Right cardiac atrium (tissue), 5 donors: Measurements from ENCODE around the gene MALL. TPM values are rescaled to one million over a fixed set of nuclear protein-coding genes. Genes with fewer than 3 reads are reported as not detected.
"Not testable (repeated sequence)": the region's sequence is repeated elsewhere in the genome, so short reads cannot be mapped to it uniquely, and the experiment has no call there.

Source experiments
- ATAC-seq, 2 donors: fragments of 200-7000 bp; cut with Tn5 transposase; one replicate each; pipeline versions ENCODE4 v1.8.0 to v1.9.1; 2020; ENCODE audit warnings: moderate library complexity in 2 of 2, mild to moderate bottlenecking in 1 of 2
- DNase-seq, 3 donors: peaks; one replicate each; pipeline ENCODE4 v3.0.0-alpha.2; 2020
- H3K27ac ChIP-seq: one replicate; pipeline ENCODE4 v1.5.1; 2013; ENCODE audit warnings: mild to moderate bottlenecking, low read length, control low read depth, moderate library complexity
- H3K27me3 ChIP-seq: one replicate; pipeline ENCODE4 v1.6.1; 2013; ENCODE audit not compliant: control insufficient read depth, insufficient read depth
- H3K4me1 ChIP-seq: one replicate; pipeline ENCODE4 v1.6.1; 2013; ENCODE audit warnings: low read length; ENCODE audit not compliant: control insufficient read depth, insufficient read depth
- H3K4me3 ChIP-seq: one replicate; pipeline ENCODE4 v1.5.1; 2013; ENCODE audit warnings: low read length, control low read depth
- H3K9me3 ChIP-seq: one replicate; pipeline ENCODE4 v1.6.1; 2013; ENCODE audit warnings: low read length; ENCODE audit not compliant: control insufficient read depth
- WGBS: extraction: QIAGEN DNeasy Blood & Tissue Kit; methylation state at CpG from one replicate; pipeline ENCODE4 v1.1.7; 2013; 5-methylcytosine and 5-hydroxymethylcytosine counted together
- intact Hi-C, 4 donors: fragments of 100-400 bp; cut with DNase I; formaldehyde crosslinking; loops; one replicate each; pipeline versions ENCODE4 v1.11.0 to v1.14.0; 2022 to 2023
- polyA plus RNA-seq: library from polyadenylated mRNA; stranded (reverse); fragments of 200-250 nt; gene quantifications from one replicate; pipeline ENCODE4 v1.2.3, GENCODE V29; 2013
- total RNA-seq, 4 donors: library from RNA; stranded (reverse); fragmentation: NEBNext Ultra II Directional; extraction: Animal tissue kit (Norgen Biotek cat#: 25700); gene quantifications; one replicate each; pipeline ENCODE4 v1.2.1, GENCODE V29; 2021
- donor health status: healthy with polysubstance abuse.
- donor health status: DM: no; HTN: yes; CAD: no.
- donor health status: DM: no; HTN: no; CAD: no.
- donor health status: DM: no; HTN: yes; CAD: no; lungs with severe emphysema.
- donor health status: DM: yes; HTN: yes; CAD: no.

MALL gene
- total and polyA plus RNA-seq, 5 donors, result 7.4 to 26.1 (median 8.1) TPM

- WGBS, result 88% methylated on average over 10 of the region's 10 CpGs
- no peaks in the 10 kb centered on the region for H3K9me3 ChIP-seq
- intact Hi-C loops, result loop anchor here in 1 of 4 donors (10.0 kb wide), 1 partner anchor 51 kb away; no protein-coding TSS in a partner anchor
- H3K4me3 ChIP-seq, result no peak overlapping the region
- no peaks in the 10 kb centered on the region for H3K27me3 ChIP-seq
- ATAC-seq, result no peak
- H3K4me1 ChIP-seq, result peaks cover 14% of the 10 kb centered on the region
- DNase-seq, result no peak
- peak overlapping the region; percentile 14 for H3K27ac ChIP-seq
These were observed 11.4 kb downstream of the MALL start for GRCh38 chr2:110104025-110104771.

- 79% methylated on average over 20 of the region's 20 CpGs for WGBS
- Histone ChIP-seq H3K4me3 (no peak overlapping the region), H3K9me3 (no peaks in the 10 kb centered on the region), H3K27ac (no peak overlapping the region), H3K27me3 (no peaks in the 10 kb centered on the region), H3K4me1 (peaks cover 17% of the 10 kb centered on the region)
- DNase-seq (no peak), ATAC-seq (no peak)
- intact Hi-C loops, result loop anchor here in 1 of 4 donors (10.0 kb wide), 1 partner anchor 51 kb away; no protein-coding TSS in a partner anchor
These were observed 12.3 kb downstream of the MALL start for GRCh38 chr2:110103061-110103961.

- WGBS, result 63% methylated on average over 9 of the region's 9 CpGs
- Histone ChIP-seq H3K4me3 (no peak overlapping the region), H3K9me3 (no peaks in the 10 kb centered on the region), H3K4me1 (peaks cover 13% of the 10 kb centered on the region), H3K27ac (peak overlapping the region; percentile 34), H3K27me3 (no peaks in the 10 kb centered on the region)
- DNase-seq, result peak in 2 of 3 donors; percentile 63 to 66
- intact Hi-C loops, result loop anchor here in 1 of 4 donors (10.0 kb wide), 1 partner anchor 53 kb away; no protein-coding TSS in a partner anchor
- no peak for ATAC-seq
These were observed 13.5 kb downstream of the MALL start for GRCh38 chr2:110101901-110102803.

GRCh38 chr2:110101280-110101844 lies 14.3 kb downstream of the MALL start:
- peaks cover 13% of the 10 kb centered on the region for H3K4me1 ChIP-seq

GRCh38 chr2:110100880-110101279 lies 14.7 kb downstream of the MALL start:
- H3K4me3 ChIP-seq, H3K9me3 ChIP-seq, H3K27me3 ChIP-seq: not testable (repeated sequence)
- H3K27ac ChIP-seq, result peak overlapping the region; percentile 92
- intact Hi-C loops, result loop anchor here in 1 of 4 donors (10.0 kb wide), 1 partner anchor 54 kb away; no protein-coding TSS in a partner anchor
- peaks cover 13% of the 10 kb centered on the region for H3K4me1 ChIP-seq
- peak in 2 of 3 donors; percentile 62 to 65 for DNase-seq
- 64% methylated on average over 4 of the region's 4 CpGs for WGBS
- ATAC-seq, result peak; percentile 1 to 2

More at GRCh38 chr2:110101280-110101844, 14.3 kb downstream of the MALL start:
- DNase-seq, result peak; percentile 99 to 100 (median 99)
- Histone ChIP-seq H3K4me3 (no peak overlapping the region), H3K9me3 (no peaks in the 10 kb centered on the region), H3K27me3 (no peaks in the 10 kb centered on the region), H3K27ac (peak overlapping the region; percentile 92)
- 3% methylated on average over 11 of the region's 11 CpGs for whole genome bisulfite sequencing
- intact Hi-C loops, result loop anchor here in 1 of 4 donors (10.0 kb wide), 1 partner anchor 53 kb away; no protein-coding TSS in a partner anchor
- peak; percentile 96 to 97 for ATAC-seq

GRCh38 chr2:110100480-110100879 lies 15.1 kb downstream of the MALL start:
- peak; percentile 16 to 42 for ATAC-seq
- intact Hi-C loops, result loop anchor here in 1 of 4 donors (10.0 kb wide), 1 partner anchor 54 kb away; no protein-coding TSS in a partner anchor
- no peak overlapping the region for H3K4me3 ChIP-seq
- H3K4me1 ChIP-seq, result peaks cover 13% of the 10 kb centered on the region
- H3K27me3 ChIP-seq, result no peaks in the 10 kb centered on the region
- H3K9me3 ChIP-seq, result no peaks in the 10 kb centered on the region
- H3K27ac ChIP-seq, result peak overlapping the region; percentile 92
- 63% methylated on average over 8 of the region's 8 CpGs for WGBS
- DNase-seq, result peak in 1 of 3 donors; percentile 48

- intact Hi-C loops, result loop anchor here in 1 of 4 donors (10.0 kb wide), 1 partner anchor 55 kb away; no protein-coding TSS in a partner anchor
- Histone ChIP-seq H3K27me3 (no peaks in the 10 kb centered on the region), H3K9me3 (no peaks in the 10 kb centered on the region), H3K4me3 (no peak overlapping the region), H3K27ac (peak overlapping the region; percentile 48), H3K4me1 (peaks cover 13% of the 10 kb centered on the region)
- no peak for DNase-seq
- 64% methylated on average over 10 of the region's 10 CpGs for WGBS
- no peak for ATAC-seq
These were observed 16.0 kb downstream of the MALL start for GRCh38 chr2:110099471-110100225.

GRCh38 chr2:110099038-110099425 lies 16.6 kb downstream of the MALL start:
- intact Hi-C loops, result no loop called here
- no peak for ATAC-seq
- H3K27me3 ChIP-seq, result no peaks in the 10 kb centered on the region
- no peak overlapping the region for H3K4me3 ChIP-seq
- no peaks in the 10 kb centered on the region for H3K9me3 ChIP-seq
- WGBS, result 55% methylated on average over 6 of the region's 6 CpGs
- no peak overlapping the region for H3K27ac ChIP-seq
- no peak for DNase-seq
- H3K4me1 ChIP-seq, result peaks cover 13% of the 10 kb centered on the region

GRCh38 chr2:110097506-110098220 lies 18.0 kb downstream of the MALL start:
- H3K27ac ChIP-seq, result no peak overlapping the region
- ATAC-seq (no peak), DNase-seq (no peak)
- H3K4me1 ChIP-seq, result peaks cover 13% of the 10 kb centered on the region
- no peaks in the 10 kb centered on the region for H3K9me3 ChIP-seq
- intact Hi-C loops, result no loop called here
- 90% methylated on average over 14 of the region's 14 CpGs for WGBS
- no peak overlapping the region for H3K4me3 ChIP-seq
- H3K27me3 ChIP-seq, result no peaks in the 10 kb centered on the region
